B cell (primary cell): ENCODE results near the gene ARMC9. TPM values are rescaled to one million over a fixed set of nuclear protein-coding genes. Genes with fewer than 3 reads are reported as not detected.

Experiments used
- ATAC-seq: fragments of 200-7000 bp; cut with Tn5 transposase; one replicate; pipeline ENCODE4 v1.10.0; 2021; ENCODE audit warnings: low read depth, mild to moderate bottlenecking, moderate number of reproducible peaks, moderate library complexity
- CTCF ChIA-PET: fragments of 350-600 bp; sonication (Branson Sonifier 250); formaldehyde crosslinking; loops from one replicate; lab custom pipeline; 2021; ENCODE audit warnings: antibody characterized with exemption, inconsistent platforms; lab: Charles Lee
- POLR2A ChIA-PET: fragments of 350-600 bp; sonication (Branson Sonifier 250); formaldehyde crosslinking; loops from one replicate; lab custom pipeline; 2021; ENCODE audit warnings: antibody characterized with exemption; lab: Charles Lee
- DNase-seq: peaks from one replicate; pipeline ENCODE4 v3.0.0; 2013
- H2AFZ ChIP-seq: 2 replicates; pipeline ENCODE4 v1.6.1; 2012; ENCODE audit warnings: mild to moderate bottlenecking, low read depth, low read length; ENCODE audit not compliant: insufficient read depth, poor library complexity, severe bottlenecking
- H3K27ac ChIP-seq, 2 donors: 1 replicate in 1 of 2; 2 replicates in 1 of 2; pipeline ENCODE4 v1.5.1; 2012 to 2013; ENCODE audit warnings: low read length in 2 of 2, mild to moderate bottlenecking in 2 of 2, moderate library complexity in 1 of 2
- H3K27me3 ChIP-seq, 4 experiments: fragments of 200-600 bp in 1 of 4; sonication (generic) in 1 of 4; replicated peaks in 1 of 4; 1 replicate in 2 of 4; 2 replicates in 2 of 4; pipeline versions ENCODE4 v1.6.1 to v1.7.0; 2013 to 2016; ENCODE audit warnings: low read length in 3 of 4, mild to moderate bottlenecking in 2 of 4, mixed read lengths in 1 of 4, moderate library complexity in 1 of 4; ENCODE audit not compliant: insufficient read depth in 4 of 4, control insufficient read depth in 3 of 4; ENCODE audit errors: control extremely low read depth in 1 of 4
- H3K36me3 ChIP-seq, 2 experiments: replicated peaks in 1 of 2; 1 replicate in 1 of 2; 2 replicates in 1 of 2; pipeline versions ENCODE4 v1.6.1 to v1.7.1; 2013; ENCODE audit warnings: low read length in 1 of 2; ENCODE audit not compliant: insufficient read depth in 2 of 2, control insufficient read depth in 1 of 2; ENCODE audit errors: control extremely low read depth in 1 of 2, extremely low read depth in 1 of 2
- H3K4me1 ChIP-seq, 2 donors: fragments of 200-600 bp in 1 of 2; sonication (generic) in 1 of 2; 1 replicate in 1 of 2; 2 replicates in 1 of 2; pipeline versions ENCODE4 v1.5.1 to v1.6.1; 2013 to 2017; ENCODE audit warnings: low read length in 2 of 2; ENCODE audit not compliant: control insufficient read depth in 2 of 2, insufficient read depth in 2 of 2
- H3K4me2 ChIP-seq: replicated peaks from 2 replicates; pipeline ENCODE3; 2012; ENCODE audit warnings: mild to moderate bottlenecking, low read depth, low read length; ENCODE audit not compliant: poor library complexity, severe bottlenecking
- H3K4me3 ChIP-seq, 5 experiments: fragments of 200-600 bp in 1 of 5; sonication (generic) in 1 of 5; 1 replicate in 3 of 5; 2 replicates in 2 of 5; pipeline versions ENCODE4 v1.5.1 to v1.7.0; 2011 to 2016; ENCODE audit warnings: low read length in 4 of 5, mild to moderate bottlenecking in 4 of 5, low read depth in 2 of 5, control low read depth in 1 of 5, moderate library complexity in 1 of 5; ENCODE audit not compliant: insufficient read depth in 1 of 5; ENCODE audit errors: control extremely low read depth in 1 of 5, extremely low read depth in 1 of 5
- H3K79me2 ChIP-seq: fragments of 200-600 bp; sonication (generic); one replicate; pipeline ENCODE4 v1.6.0; 2016; ENCODE audit warnings: low read length; ENCODE audit not compliant: control insufficient read depth, insufficient read depth
- H3K9ac ChIP-seq: fragments of 200-600 bp; sonication (generic); 2 replicates; pipeline ENCODE4 v1.6.1; 2017; ENCODE audit warnings: mild to moderate bottlenecking, low read length, moderate library complexity
- H3K9me3 ChIP-seq, 3 donors: one replicate each; pipeline versions ENCODE4 v1.6.1 to v1.7.1; 2013; ENCODE audit warnings: low read length in 2 of 3; ENCODE audit not compliant: control insufficient read depth in 2 of 3, insufficient read depth in 1 of 3; ENCODE audit errors: control extremely low read depth in 1 of 3
- H4K20me1 ChIP-seq: 2 replicates; pipeline ENCODE4 v1.6.0; 2012; ENCODE audit warnings: mild to moderate bottlenecking, low read length; ENCODE audit not compliant: insufficient read depth, control insufficient read depth, poor library complexity, severe bottlenecking
- H3K27ac Mint-ChIP-seq: one replicate; pipeline ENCODE4 v1.8.0; 2021; ENCODE audit warnings: mixed read lengths
- H3K27me3 Mint-ChIP-seq: one replicate; pipeline ENCODE4 v1.8.0; 2021; ENCODE audit warnings: mixed read lengths
- H3K4me1 Mint-ChIP-seq: one replicate; pipeline ENCODE4 v1.8.0; 2021; ENCODE audit warnings: mixed read lengths
- H3K4me3 Mint-ChIP-seq: one replicate; pipeline ENCODE4 v1.8.0; 2021; ENCODE audit warnings: mixed read lengths
- H3K9me3 Mint-ChIP-seq: one replicate; pipeline ENCODE4 v1.8.0; 2022; ENCODE audit warnings: mixed read lengths; ENCODE audit not compliant: insufficient read depth
- CTCF ChIP-seq: fragments of 200-600 bp; IDR thresholded peaks from one replicate; pipeline ENCODE4 v1.8.0; 2022; ENCODE audit warnings: antibody characterized with exemption, mild to moderate bottlenecking
- EZH2 ChIP-seq: IDR thresholded peaks from 2 replicates; pipeline ENCODE4 v1.6.1; 2012; ENCODE audit warnings: borderline replicate concordance, low read depth, mild to moderate bottlenecking, moderate library complexity, low read length; ENCODE audit not compliant: insufficient read depth, poor library complexity, severe bottlenecking
- WGBS: methylation state at CpG from one replicate; pipeline ENCODE4 v1.1.5; 2013; ENCODE audit warnings: missing lambda C conversion rate; ENCODE audit not compliant: insufficient coverage; 5-methylcytosine and 5-hydroxymethylcytosine counted together
- intact Hi-C: fragments of 100-400 bp; cut with micrococcal nuclease; formaldehyde crosslinking; loops from one replicate; pipeline ENCODE4 v1.10.0; 2022
- polyA plus RNA-seq: library from polyadenylated mRNA; depleted of rRNA; stranded (reverse); fragments of >200 nt; gene quantifications from 2 replicates; pipeline ENCODE4 v1.2.3, GENCODE V29; 2012
- total RNA-seq, 2 donors: library from RNA; stranded (reverse); fragments of 120-200 nt in 1 of 2; gene quantifications; 1 replicate in 1 of 2; 2 replicates in 1 of 2; pipeline versions ENCODE4 v1.2.3 to v1.2.4, GENCODE V29; 2013 to 2022

ARMC9 gene
- total and polyA plus RNA-seq, 2 donors (not counting 1 experiment from before 2014, with no cell fraction given) = 0.40 to 5.4 TPM

- Histone ChIP-seq H3K27ac (no peak overlapping the region), H3K4me1 (no peaks in the 10 kb centered on the region), H3K9ac (no peak overlapping the region), H3K79me2 (no peaks in the 10 kb centered on the region), H3K4me2 (no peak overlapping the region), H3K36me3 (peaks cover 0 to 54% of the 10 kb centered on the region in 2 experiments), H3K9me3 (no peaks in the 10 kb centered on the region), H2AFZ (no peak overlapping the region), H3K27me3 (no peaks in the 10 kb centered on the region), H4K20me1 (no peaks in the 10 kb centered on the region), H3K4me3 (no peak overlapping the region)
- ChIA-PET CTCF (no interaction called here), POLR2A (no interaction called here)
- Mint-ChIP-seq H3K4me3 (no peak overlapping the region), H3K9me3 (no peaks in the 10 kb centered on the region), H3K27ac (no peak overlapping the region), H3K27me3 (no peaks in the 10 kb centered on the region), H3K4me1 (peaks cover 3% of the 10 kb centered on the region)
- no CpG with 5 or more reads among the region's 1 CpG for WGBS
- intact Hi-C loops = no loop called here
- TF ChIP-seq EZH2 (no peak), CTCF (no peak)
- ATAC-seq (no peak), DNase-seq (no peak)
These were observed 28.4 kb upstream of the ARMC9 start for GRCh38 chr2:231170055-231170454.

DNA sequence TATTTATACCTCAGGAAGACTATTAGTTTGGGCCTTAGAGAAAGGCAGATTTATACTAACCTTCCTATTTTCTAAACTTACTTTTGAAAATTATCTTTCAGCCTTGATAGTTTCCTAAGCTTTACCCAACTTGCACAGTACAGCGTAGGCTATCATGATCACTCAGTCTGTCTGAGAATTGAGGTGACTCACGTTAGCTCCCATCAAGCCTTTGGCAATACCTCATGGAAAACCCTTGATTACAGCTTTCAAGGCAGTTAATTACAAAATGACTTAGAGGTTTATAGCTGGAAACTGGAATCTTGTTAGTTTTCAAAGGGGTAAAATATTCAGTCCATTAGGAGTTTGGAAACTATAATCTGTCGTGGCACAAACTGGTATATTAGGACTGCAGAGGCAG, 26.4 kb upstream of the ARMC9 start:
- H3K27me3 Mint-ChIP-seq = no peaks in the 10 kb centered on the region

More for the DNA sequence above, 26.4 kb upstream of the ARMC9 start:
- Histone ChIP-seq H3K9me3 (no peaks in the 10 kb centered on the region), H3K27ac (no peak overlapping the region), H3K36me3 (peaks cover 0 to 38% of the 10 kb centered on the region in 2 experiments), H3K79me2 (no peaks in the 10 kb centered on the region), H3K9ac (no peak overlapping the region), H3K4me3 (no peak overlapping the region), H3K27me3 (no peaks in the 10 kb centered on the region), H3K4me1 (no peaks in the 10 kb centered on the region), H4K20me1 (no peaks in the 10 kb centered on the region), H3K4me2 (no peak overlapping the region), H2AFZ (no peak overlapping the region)
- POLR2A ChIA-PET = no interaction called here
- H3K4me1 Mint-ChIP-seq = peaks cover 3% of the 10 kb centered on the region
- TF ChIP-seq CTCF (no peak), EZH2 (no peak)
- 100% methylated on average over 1 of the region's 3 CpGs for WGBS
- H3K4me3 Mint-ChIP-seq = no peak overlapping the region
- DNase-seq = no peak
- H3K9me3 Mint-ChIP-seq = no peaks in the 10 kb centered on the region
- ATAC-seq = no peak
- intact Hi-C loops = no loop called here
- CTCF ChIA-PET = interaction anchor here (0.7 kb wide), 1 partner anchor 172 kb away, joined by 4 read pairs; no protein-coding TSS in a partner anchor
- no peak overlapping the region for H3K27ac Mint-ChIP-seq
